ENCODE data around the gene TRAM2.

The TRAM2 gene

DNA sequence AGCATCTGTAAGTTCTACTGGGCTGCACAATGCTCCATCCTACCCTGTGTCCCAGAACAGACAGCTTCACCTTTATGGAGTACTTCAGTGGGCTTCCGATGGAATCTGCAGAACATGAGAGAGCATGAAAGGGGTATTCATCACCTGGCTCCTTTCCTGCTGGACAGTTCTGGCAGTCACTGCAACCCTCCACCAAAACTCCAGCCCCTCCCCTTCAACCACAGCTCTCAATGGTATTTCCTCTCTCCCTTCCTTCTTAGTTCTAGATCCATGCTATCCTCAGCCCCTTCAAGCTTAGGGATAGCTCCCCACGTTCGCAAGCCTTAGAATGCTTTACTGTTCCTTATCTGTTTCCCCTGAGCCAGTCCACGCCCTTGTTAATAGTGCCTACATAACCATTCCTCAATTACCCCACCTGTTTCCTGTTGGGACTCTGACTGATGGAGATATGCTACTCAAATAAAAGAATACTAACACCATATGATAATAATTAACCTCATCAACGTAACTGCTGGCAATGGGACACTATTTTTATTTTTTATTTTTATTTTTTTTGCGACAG is 26.8 kb downstream of the TRAM2 start:
- TF ChIP-seq, protein P1, sequence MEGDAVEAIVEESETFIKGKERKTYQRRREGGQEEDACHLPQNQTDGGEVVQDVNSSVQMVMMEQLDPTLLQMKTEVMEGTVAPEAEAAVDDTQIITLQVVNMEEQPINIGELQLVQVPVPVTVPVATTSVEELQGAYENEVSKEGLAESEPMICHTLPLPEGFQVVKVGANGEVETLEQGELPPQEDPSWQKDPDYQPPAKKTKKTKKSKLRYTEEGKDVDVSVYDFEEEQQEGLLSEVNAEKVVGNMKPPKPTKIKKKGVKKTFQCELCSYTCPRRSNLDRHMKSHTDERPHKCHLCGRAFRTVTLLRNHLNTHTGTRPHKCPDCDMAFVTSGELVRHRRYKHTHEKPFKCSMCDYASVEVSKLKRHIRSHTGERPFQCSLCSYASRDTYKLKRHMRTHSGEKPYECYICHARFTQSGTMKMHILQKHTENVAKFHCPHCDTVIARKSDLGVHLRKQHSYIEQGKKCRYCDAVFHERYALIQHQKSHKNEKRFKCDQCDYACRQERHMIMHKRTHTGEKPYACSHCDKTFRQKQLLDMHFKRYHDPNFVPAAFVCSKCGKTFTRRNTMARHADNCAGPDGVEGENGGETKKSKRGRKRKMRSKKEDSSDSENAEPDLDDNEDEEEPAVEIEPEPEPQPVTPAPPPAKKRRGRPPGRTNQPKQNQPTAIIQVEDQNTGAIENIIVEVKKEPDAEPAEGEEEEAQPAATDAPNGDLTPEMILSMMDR (IDR thresholded peaks at IDR 0.05; ENCODE audit: low read depth, low read length) = no peak
- no peak for DNase-seq (ENCODE audit: low read depth, low spot score)
- in situ Hi-C loops (cut with HindIII; ENCODE audit: low sequenced_read_pairs) = no loop called here

DNA sequence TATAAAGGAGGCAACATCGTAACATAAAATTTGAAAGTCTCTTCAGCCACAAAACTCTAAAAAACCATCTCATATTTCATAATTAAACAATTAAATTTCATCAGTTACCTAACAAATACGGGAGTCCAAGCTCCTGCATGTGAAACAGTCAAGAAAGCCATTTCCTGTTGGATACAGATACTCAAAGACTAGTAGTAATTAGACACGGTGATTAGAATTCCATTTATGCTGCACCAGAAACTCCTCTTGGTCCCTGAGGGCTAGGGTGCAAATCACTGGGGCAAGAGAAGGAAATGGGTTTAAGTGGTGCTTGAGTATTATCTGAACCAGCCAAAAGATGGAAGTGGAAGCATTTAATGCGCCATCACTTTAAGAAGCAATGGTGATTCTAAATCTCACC is 27.4 kb downstream of the TRAM2 start:
- no peak for DNase-seq (ENCODE audit: low read depth, low spot score)
- no peak overlapping the region for H3K4me3 ChIP-seq (ENCODE audit: low read depth, low read length)
- in situ Hi-C loops (cut with HindIII; ENCODE audit: low sequenced_read_pairs) = no loop called here
- TF ChIP-seq, protein P1 (IDR thresholded peaks at IDR 0.05; ENCODE audit: low read depth, low read length) = no peak

More for the DNA sequence above, 26.8 kb downstream of the TRAM2 start:
- H3K4me3 ChIP-seq (ENCODE audit: low read depth, low read length) = no peak overlapping the region

DNA sequence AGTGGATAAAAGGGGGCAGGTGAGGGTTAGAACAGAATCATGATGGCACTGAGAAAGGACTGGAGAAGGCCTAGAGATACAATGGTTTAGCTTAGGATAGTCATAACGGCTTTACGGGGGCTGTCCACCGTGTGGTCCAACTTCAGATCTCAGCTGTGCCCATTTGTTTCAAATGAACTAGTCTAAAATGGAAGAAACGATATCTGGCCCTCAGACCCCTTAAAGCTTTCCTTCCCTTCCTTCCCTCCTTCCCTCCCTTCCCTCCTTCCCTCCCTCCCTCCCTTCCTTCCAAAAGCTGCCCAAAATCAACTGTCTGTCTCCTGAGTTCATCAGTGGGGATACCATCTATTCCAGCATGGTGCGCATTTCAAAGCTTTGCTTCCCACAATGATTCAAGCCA is 27.9 kb downstream of the TRAM2 start:
- no peak overlapping the region for H3K4me3 ChIP-seq (ENCODE audit: low read depth, low read length)
- no peak for DNase-seq (ENCODE audit: low read depth, low spot score)
- in situ Hi-C loops (cut with HindIII; ENCODE audit: low sequenced_read_pairs) = no loop called here
- TF ChIP-seq, protein P1 (IDR thresholded peaks at IDR 0.05; ENCODE audit: low read depth, low read length) = no peak

DNA sequence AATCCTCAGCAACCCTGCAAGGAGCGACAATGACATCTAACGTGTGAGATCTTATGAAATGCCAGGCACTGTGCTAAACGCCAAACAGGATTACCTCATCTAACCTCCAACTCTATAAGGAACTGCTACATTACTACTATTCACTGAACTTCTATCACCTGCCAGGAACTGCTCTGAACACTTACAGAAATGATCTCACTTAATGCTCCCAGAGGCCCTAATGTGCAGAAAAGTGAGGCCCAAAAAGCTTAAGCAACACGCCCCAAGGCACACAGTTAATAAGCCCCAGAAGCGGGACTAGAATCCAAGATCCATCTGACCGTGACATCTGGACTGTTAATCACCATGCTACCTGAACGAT is 28.5 kb downstream of the TRAM2 start:
- H3K4me3 ChIP-seq (ENCODE audit: low read depth, low read length) = no peak overlapping the region
- TF ChIP-seq, protein P1 (IDR thresholded peaks at IDR 0.05; ENCODE audit: low read depth, low read length) = no peak
- DNase-seq (ENCODE audit: low read depth, low spot score) = no peak
- in situ Hi-C loops (cut with HindIII; ENCODE audit: low sequenced_read_pairs) = no loop called here

DNA sequence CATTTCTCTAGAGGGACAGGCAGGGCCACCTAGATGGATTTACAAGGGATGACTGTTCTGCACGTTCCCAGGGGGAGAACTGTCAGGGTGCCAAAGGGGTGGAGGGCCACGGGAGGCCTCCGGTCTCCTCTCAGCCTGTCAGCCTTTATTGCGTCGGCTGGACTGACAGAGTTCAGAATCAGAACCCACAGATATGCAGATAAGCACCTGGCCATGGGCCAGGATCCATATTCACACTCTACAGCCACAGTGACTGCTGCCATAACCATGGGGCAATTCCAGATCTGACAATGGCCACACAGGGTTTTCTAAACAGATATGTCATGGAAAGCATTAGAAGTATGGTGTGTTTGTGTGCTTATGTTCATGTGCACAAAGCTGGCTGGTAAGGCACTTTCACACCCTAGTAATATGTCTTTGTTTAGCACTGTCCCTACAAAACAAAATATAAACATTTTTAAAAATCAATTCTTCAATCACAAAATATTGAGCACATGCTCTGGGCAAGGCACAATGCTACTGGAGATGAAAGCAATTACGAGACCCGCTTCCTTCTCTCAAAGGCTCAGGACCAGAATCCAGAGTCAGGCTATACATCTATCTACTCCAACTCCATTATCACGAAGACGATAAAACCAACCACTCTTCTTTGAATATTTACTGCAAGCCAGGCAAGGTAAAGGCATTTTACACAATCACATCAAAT is 29.1 kb downstream of the TRAM2 start:
- no peak overlapping the region for H3K4me3 ChIP-seq (ENCODE audit: low read depth, low read length)

DNA sequence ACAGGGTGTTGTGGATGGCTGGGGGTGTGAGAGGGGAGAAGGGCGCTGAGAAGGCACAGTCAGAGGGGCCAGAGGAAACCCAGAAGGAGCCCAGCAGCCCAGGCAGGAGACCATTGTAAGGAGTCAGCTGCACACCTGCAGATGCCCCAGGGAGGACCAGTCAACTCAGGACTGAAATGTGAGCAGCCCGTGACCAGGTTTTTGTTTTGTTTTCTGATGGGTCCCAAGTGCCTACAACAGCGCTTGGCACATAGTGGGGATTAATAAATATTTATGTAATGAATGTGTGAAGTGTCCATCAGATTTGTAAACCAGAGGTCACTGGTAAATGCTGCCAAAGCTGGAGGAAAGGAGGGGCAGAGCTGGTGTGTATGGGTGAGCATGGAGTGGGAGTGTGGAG is 30.2 kb downstream of the TRAM2 start:
- H3K4me3 ChIP-seq (ENCODE audit: low read depth, low read length) = no peak overlapping the region
- TF ChIP-seq, protein P1 (IDR thresholded peaks at IDR 0.05; ENCODE audit: low read depth, low read length) = no peak
- in situ Hi-C loops (cut with HindIII; ENCODE audit: low sequenced_read_pairs) = no loop called here
- DNase-seq (ENCODE audit: low read depth, low spot score) = no peak

More for the DNA sequence above, 29.1 kb downstream of the TRAM2 start:
- TF ChIP-seq, protein P1 (IDR thresholded peaks at IDR 0.05; ENCODE audit: low read depth, low read length) = no peak
- in situ Hi-C loops (cut with HindIII; ENCODE audit: low sequenced_read_pairs) = no loop called here
- DNase-seq (ENCODE audit: low read depth, low spot score) = no peak
